RWPE1 (cell line): ENCODE results near the gene FBXL5.

Experiments used
- CTCF ChIA-PET: fragments of 350-600 bp; sonication (Branson Sonifier 250); formaldehyde crosslinking; extraction: SDS; loops from one replicate; lab custom pipeline; 2021; lab: Yijun Ruan, JAX
- POLR2A ChIA-PET: fragments of 400-600 bp; formaldehyde crosslinking; extraction: SDS; loops from one replicate; lab custom pipeline; 2020; ENCODE audit warnings: antibody characterized with exemption; ENCODE audit not compliant: low non-redundant PET; lab: Yijun Ruan, JAX
- DNase-seq: peaks from one replicate; pipeline ENCODE4 v3.0.0; 2012; ENCODE audit warnings: low spot score
- H3K27ac ChIP-seq: fragments of 450-650 bp; 2 replicates; pipeline ENCODE4 v1.5.1; 2017
- CTCF ChIP-seq: fragments of 450-650 bp; conservative IDR thresholded peaks from 2 replicates; pipeline ENCODE4 v1.5.1; 2017; ENCODE audit warnings: low read depth, mild to moderate bottlenecking

FBXL5 gene

GRCh38 chr4:15659768-15660570 lies 4.8 kb upstream of the FBXL5 start:
- POLR2A ChIA-PET: no interaction called here
- H3K27ac ChIP-seq: peak overlapping the region; percentile 62
- TF ChIP-seq CTCF: no peak
- CTCF ChIA-PET: interaction anchor here (0.6 kb wide), 1 partner anchor 41 kb away, joined by 8 read pairs; no protein-coding TSS in a partner anchor
- no peak for DNase-seq

- ChIA-PET POLR2A (no interaction called here), CTCF (no interaction called here)
- DNase-seq: no peak
Measured at GRCh38 chr4:15658781-15659180, 3.6 kb upstream of the FBXL5 start.

GRCh38 chr4:15658136-15658770 lies 3.1 kb upstream of the FBXL5 start:
- TF ChIP-seq CTCF: no peak
- CTCF ChIA-PET: no interaction called here
- H3K27ac ChIP-seq: no peak overlapping the region
- POLR2A ChIA-PET: no interaction called here
- no peak for DNase-seq

More at GRCh38 chr4:15658781-15659180, 3.6 kb upstream of the FBXL5 start:
- no peak overlapping the region for H3K27ac ChIP-seq
- no peak for TF ChIP-seq CTCF

- TF ChIP-seq CTCF: no peak
- no peak overlapping the region for H3K27ac ChIP-seq
- ChIA-PET POLR2A (no interaction called here), CTCF (no interaction called here)
- no peak for DNase-seq
Measured at GRCh38 chr4:15657366-15657765, 2.2 kb upstream of the FBXL5 start.

GRCh38 chr4:15656038-15656470 lies 897 bp upstream of the FBXL5 start:
- H3K27ac ChIP-seq: peak overlapping the region; percentile 93
- no peak for DNase-seq
- POLR2A ChIA-PET: no interaction called here
- CTCF ChIA-PET: interaction anchor here (0.8 kb wide), 1 partner anchor 26 kb away, joined by 5 read pairs; no protein-coding TSS in a partner anchor
- no peak for TF ChIP-seq CTCF

GRCh38 chr4:15654593-15655222 lies 449 bp downstream of the FBXL5 start:
- TF ChIP-seq CTCF: no peak
- ChIA-PET CTCF (no interaction called here), POLR2A (no interaction called here)
- DNase-seq: peak; percentile 31
- peak overlapping the region; percentile 93 for H3K27ac ChIP-seq
